HepG2 (cell line): Measurements from ENCODE around the gene PDE6H.

Experiments
- CTCF ChIP-seq: sonication (generic); formaldehyde crosslinking; IDR thresholded peaks from 2 replicates; pipeline ENCODE4 v1.5.0; 2020; ENCODE audit warnings: mild to moderate bottlenecking, missing genetic modification reagents, moderate library complexity
- HNRNPH1 ChIP-seq: fragments of 200-400 bp; formaldehyde crosslinking; optimal IDR thresholded peaks from 2 replicates; pipeline ENCODE3; 2017; ENCODE audit warnings: mild to moderate bottlenecking, low read depth, low read length
- MED13 ChIP-seq: sonication (generic); formaldehyde crosslinking; IDR thresholded peaks from 2 replicates; pipeline ENCODE4 v1.5.0; 2020; ENCODE audit warnings: missing genetic modification reagents
- NR2C2 ChIP-seq: sonication (generic); formaldehyde crosslinking; IDR thresholded peaks from 2 replicates; pipeline ENCODE4 v1.4.0; 2020; ENCODE audit warnings: missing genetic modification reagents, mild to moderate bottlenecking, moderate library complexity, borderline replicate concordance
- ZNF121 ChIP-seq: sonication (generic); formaldehyde crosslinking; IDR thresholded peaks from 2 replicates; pipeline ENCODE4 v1.5.0; 2020; ENCODE audit warnings: mild to moderate bottlenecking, missing genetic modification reagents
- ZNF354B ChIP-seq: sonication (generic); formaldehyde crosslinking; IDR thresholded peaks from 2 replicates; pipeline ENCODE4 v1.8.0; 2022; ENCODE audit warnings: mild to moderate bottlenecking, missing genetic modification reagents
- ZNF407 ChIP-seq: sonication (generic); formaldehyde crosslinking; IDR thresholded peaks from one replicate; pipeline ENCODE4 v1.5.1; 2020; ENCODE audit warnings: mild to moderate bottlenecking, missing genetic modification reagents; ENCODE audit errors: not compliant biosample characterization
- ZNF747 ChIP-seq: sonication (generic); formaldehyde crosslinking; IDR thresholded peaks from 2 replicates; pipeline ENCODE4 v1.8.1; 2023; ENCODE audit warnings: missing genetic modification reagents, mild to moderate bottlenecking, borderline replicate concordance

DNA sequence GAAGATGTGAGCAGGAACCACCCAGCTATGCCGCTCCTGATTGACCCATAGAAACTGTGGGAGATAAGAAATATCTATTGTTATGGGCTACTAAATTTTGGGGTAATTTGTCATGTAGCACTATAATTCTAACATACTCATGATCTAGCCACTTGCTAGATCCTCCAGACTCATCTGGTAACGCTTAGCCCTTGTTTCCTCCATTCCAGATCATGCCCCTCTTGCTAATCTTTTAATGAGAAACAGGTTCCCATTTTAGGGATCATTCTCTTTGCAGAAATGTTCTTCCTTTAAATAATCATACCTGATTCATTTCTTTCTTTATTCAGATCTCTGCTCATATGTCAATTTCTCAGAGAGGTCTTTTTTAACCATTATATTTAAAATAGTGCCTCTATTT is 7.6 kb upstream of the PDE6H start:
- TF ChIP-seq ZNF121 (CRISPR knock-in tag) (no peak), ZNF407 (CRISPR knock-in tag) (no peak), ZNF747 (CRISPR knock-in tag) (no peak), HNRNPH1 (no peak), ZNF354B (CRISPR knock-in tag) (no peak), MED13 (CRISPR knock-in tag) (no peak), CTCF (no peak), NR2C2 (CRISPR knock-in tag) (no peak)
